Smooth muscle cell (in vitro differentiated cells): ENCODE data around the gene NPC2. TPM values are rescaled to one million over a fixed set of nuclear protein-coding genes. Genes with fewer than 3 reads are reported as not detected.

Source experiments
- DNase-seq: peaks from one replicate; lab custom pipeline; 2025; ENCODE audit not compliant: unreplicated experiment; lab: John Stamatoyannopoulos, UW
- H2AFZ ChIP-seq: fragments of 200-600 bp; sonication (generic); 2 replicates; pipeline ENCODE4 v1.6.0; 2016; ENCODE audit warnings: antibody characterized with exemption, low read depth, mild to moderate bottlenecking
- H3F3A ChIP-seq: fragments of 200-600 bp; sonication (generic); 2 replicates; pipeline ENCODE4 v1.6.0; 2017; ENCODE audit warnings: antibody characterized with exemption, low read depth
- H3K27ac ChIP-seq: fragments of 200-600 bp; sonication (generic); 2 replicates; pipeline ENCODE4 v1.5.1; 2016; ENCODE audit warnings: low read depth, mild to moderate bottlenecking
- H3K27me3 ChIP-seq: fragments of 200-600 bp; sonication (generic); 2 replicates; pipeline ENCODE4 v1.6.1; 2016; ENCODE audit warnings: low read depth, mild to moderate bottlenecking
- H3K36me3 ChIP-seq: fragments of 200-600 bp; sonication (generic); 2 replicates; pipeline ENCODE4 v1.5.1; 2016; ENCODE audit warnings: low read depth
- H3K4me1 ChIP-seq: fragments of 200-600 bp; sonication (generic); 2 replicates; pipeline ENCODE4 v1.5.1; 2016; ENCODE audit warnings: low read depth
- H3K4me2 ChIP-seq: fragments of 200-600 bp; sonication (generic); 2 replicates; pipeline ENCODE4 v1.6.0; 2016; ENCODE audit warnings: mild to moderate bottlenecking
- H3K4me3 ChIP-seq: fragments of 200-600 bp; sonication (generic); 2 replicates; pipeline ENCODE4 v1.5.1; 2016; ENCODE audit warnings: mild to moderate bottlenecking
- H3K79me2 ChIP-seq: fragments of 200-600 bp; sonication (generic); 2 replicates; pipeline ENCODE4 v1.6.0; 2016; ENCODE audit warnings: low read depth, mild to moderate bottlenecking
- H3K9ac ChIP-seq: fragments of 200-600 bp; sonication (generic); 2 replicates; pipeline ENCODE4 v1.6.0; 2016; ENCODE audit warnings: low read depth
- H3K9me3 ChIP-seq: fragments of 200-600 bp; sonication (generic); replicated peaks from 2 replicates; pipeline ENCODE4 v1.5.1; 2016; ENCODE audit warnings: low read depth
- H4K20me1 ChIP-seq: fragments of 200-600 bp; sonication (generic); 2 replicates; pipeline ENCODE4 v1.6.0; 2016; ENCODE audit warnings: low read depth
- WGBS: methylation state at CpG from one replicate; pipeline ENCODE4 v1.1.7; 2016; ENCODE audit warnings: low lambda C conversion rate; 5-methylcytosine and 5-hydroxymethylcytosine counted together
- polyA plus RNA-seq: library from polyadenylated mRNA; unstranded; fragments of >200 nt; fragmentation: Nextera tagmentation; extraction: Ambion mirVana; gene quantifications from 2 replicates; pipeline ENCODE4 v1.2.1, GENCODE V29; 2016
- total RNA-seq: library from RNA; depleted of rRNA; stranded (reverse); fragments of >200 nt; gene quantifications from 2 replicates; pipeline ENCODE4 v1.2.3, GENCODE V29; 2014
- TF ChIP-seq, protein P1 (sequence below): fragments of 200-600 bp; sonication (generic); IDR thresholded peaks from 2 replicates; pipeline ENCODE4 v1.5.1; 2017; ENCODE audit warnings: borderline replicate concordance, mild to moderate bottlenecking, antibody characterized with exemption; ENCODE audit not compliant: insufficient read depth, poor library complexity, severe bottlenecking

Gene NPC2
- total and polyA plus RNA-seq, 2 experiments from 2014 or later = 137 to 496 TPM

DNA sequence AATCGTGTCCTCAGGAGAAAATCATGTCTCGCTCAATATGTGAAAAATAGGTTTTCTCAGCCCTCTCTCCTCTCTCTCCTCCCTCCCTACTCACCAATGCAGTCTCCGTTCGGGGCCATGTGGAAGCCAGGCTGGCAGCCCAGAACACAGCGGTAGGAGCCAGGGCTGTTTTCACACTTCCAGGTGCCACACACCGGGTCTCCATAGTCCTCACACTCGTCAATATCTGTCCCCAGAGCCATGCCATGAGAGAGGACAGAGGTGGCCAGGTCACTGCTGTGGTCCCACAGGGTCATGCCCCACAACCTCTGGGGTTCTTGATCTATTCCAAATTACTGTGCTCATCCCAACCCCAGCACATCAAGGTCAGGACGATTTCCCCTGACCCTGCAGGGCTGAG lies 14.0 kb upstream of the NPC2 start:
- TF ChIP-seq, protein P1, sequence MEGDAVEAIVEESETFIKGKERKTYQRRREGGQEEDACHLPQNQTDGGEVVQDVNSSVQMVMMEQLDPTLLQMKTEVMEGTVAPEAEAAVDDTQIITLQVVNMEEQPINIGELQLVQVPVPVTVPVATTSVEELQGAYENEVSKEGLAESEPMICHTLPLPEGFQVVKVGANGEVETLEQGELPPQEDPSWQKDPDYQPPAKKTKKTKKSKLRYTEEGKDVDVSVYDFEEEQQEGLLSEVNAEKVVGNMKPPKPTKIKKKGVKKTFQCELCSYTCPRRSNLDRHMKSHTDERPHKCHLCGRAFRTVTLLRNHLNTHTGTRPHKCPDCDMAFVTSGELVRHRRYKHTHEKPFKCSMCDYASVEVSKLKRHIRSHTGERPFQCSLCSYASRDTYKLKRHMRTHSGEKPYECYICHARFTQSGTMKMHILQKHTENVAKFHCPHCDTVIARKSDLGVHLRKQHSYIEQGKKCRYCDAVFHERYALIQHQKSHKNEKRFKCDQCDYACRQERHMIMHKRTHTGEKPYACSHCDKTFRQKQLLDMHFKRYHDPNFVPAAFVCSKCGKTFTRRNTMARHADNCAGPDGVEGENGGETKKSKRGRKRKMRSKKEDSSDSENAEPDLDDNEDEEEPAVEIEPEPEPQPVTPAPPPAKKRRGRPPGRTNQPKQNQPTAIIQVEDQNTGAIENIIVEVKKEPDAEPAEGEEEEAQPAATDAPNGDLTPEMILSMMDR = no peak
- H3K27me3 ChIP-seq = no peaks in the 10 kb centered on the region
- no peak for DNase-seq
- no peak overlapping the region for H3K4me2 ChIP-seq
- no peak overlapping the region for H3K9ac ChIP-seq
- H3K9me3 ChIP-seq = no peaks in the 10 kb centered on the region
- 86% methylated on average over 8 of the region's 8 CpGs for WGBS
- peaks cover 7% of the 10 kb centered on the region for H3K4me1 ChIP-seq
- H3K4me3 ChIP-seq = no peak overlapping the region
- H4K20me1 ChIP-seq = no peaks in the 10 kb centered on the region
- no peaks in the 10 kb centered on the region for H3K79me2 ChIP-seq
- H3K27ac ChIP-seq = no peak overlapping the region
- no peaks in the 10 kb centered on the region for H3K36me3 ChIP-seq
- H2AFZ ChIP-seq = no peak overlapping the region
- no peaks in the 10 kb centered on the region for H3F3A ChIP-seq

DNA sequence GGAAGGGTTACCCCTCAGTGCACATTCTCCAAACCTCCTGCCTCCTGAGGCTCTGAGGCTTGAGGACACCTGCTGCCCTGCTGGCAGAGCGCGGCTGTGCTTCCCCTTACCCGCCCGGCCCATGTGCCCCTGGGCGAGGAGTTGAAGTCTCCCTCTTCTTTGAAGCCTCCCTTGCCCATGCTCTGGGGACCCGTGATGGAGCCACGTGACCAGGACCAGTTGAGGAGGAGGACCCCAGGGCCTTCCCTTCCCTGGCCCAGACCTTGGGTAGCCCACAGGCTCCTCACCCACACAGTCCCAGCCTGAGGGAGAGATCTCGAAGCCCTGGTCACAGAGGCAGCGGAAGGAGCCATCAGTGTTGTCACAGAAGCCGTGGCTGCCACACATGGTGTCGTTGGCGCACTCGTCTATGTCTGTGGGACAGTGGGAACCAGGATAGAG lies 13.3 kb upstream of the NPC2 start:
- H3K9me3 ChIP-seq = no peaks in the 10 kb centered on the region

DNA sequence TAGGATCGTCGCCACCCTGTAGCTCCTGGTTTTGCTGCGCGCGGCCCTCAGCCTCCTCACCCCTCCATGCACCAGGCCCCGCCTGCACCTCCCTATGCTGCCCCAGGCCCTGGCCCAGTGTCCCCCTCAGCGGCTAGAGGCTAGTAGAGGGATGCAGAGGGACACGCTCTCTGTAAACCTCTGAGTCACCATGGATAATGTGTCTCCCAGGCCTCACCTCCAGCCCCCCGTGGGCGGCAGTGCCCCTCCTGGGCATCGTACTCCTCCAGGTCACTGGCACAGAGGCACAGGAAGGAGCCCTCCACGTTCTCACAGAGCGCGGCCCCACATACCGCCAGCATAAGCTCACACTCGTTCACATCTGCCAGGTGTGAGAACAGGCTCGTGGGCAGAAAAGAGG lies 12.7 kb upstream of the NPC2 start:
- Histone ChIP-seq H3K4me3 (no peak overlapping the region), H3K36me3 (no peaks in the 10 kb centered on the region), H2AFZ (no peak overlapping the region), H4K20me1 (no peaks in the 10 kb centered on the region), H3K4me2 (no peak overlapping the region), H3K9me3 (no peaks in the 10 kb centered on the region), H3K27me3 (no peaks in the 10 kb centered on the region), H3F3A (no peaks in the 10 kb centered on the region), H3K27ac (no peak overlapping the region), H3K79me2 (no peaks in the 10 kb centered on the region), H3K4me1 (peaks cover 7% of the 10 kb centered on the region), H3K9ac (no peak overlapping the region)
- 94% methylated on average over 17 of the region's 17 CpGs for WGBS
- TF ChIP-seq, protein P1 = no peak
- no peak for DNase-seq

More for the DNA sequence above, 13.3 kb upstream of the NPC2 start:
- 98% methylated on average over 13 of the region's 13 CpGs for WGBS
- Histone ChIP-seq H3K4me2 (no peak overlapping the region), H2AFZ (no peak overlapping the region), H3K4me1 (peaks cover 7% of the 10 kb centered on the region), H3K9ac (no peak overlapping the region), H3K4me3 (no peak overlapping the region), H3K27me3 (no peaks in the 10 kb centered on the region), H3F3A (no peaks in the 10 kb centered on the region), H3K79me2 (no peaks in the 10 kb centered on the region), H4K20me1 (no peaks in the 10 kb centered on the region), H3K36me3 (no peaks in the 10 kb centered on the region), H3K27ac (no peak overlapping the region)
- TF ChIP-seq, protein P1 = no peak
- no peak for DNase-seq

DNA sequence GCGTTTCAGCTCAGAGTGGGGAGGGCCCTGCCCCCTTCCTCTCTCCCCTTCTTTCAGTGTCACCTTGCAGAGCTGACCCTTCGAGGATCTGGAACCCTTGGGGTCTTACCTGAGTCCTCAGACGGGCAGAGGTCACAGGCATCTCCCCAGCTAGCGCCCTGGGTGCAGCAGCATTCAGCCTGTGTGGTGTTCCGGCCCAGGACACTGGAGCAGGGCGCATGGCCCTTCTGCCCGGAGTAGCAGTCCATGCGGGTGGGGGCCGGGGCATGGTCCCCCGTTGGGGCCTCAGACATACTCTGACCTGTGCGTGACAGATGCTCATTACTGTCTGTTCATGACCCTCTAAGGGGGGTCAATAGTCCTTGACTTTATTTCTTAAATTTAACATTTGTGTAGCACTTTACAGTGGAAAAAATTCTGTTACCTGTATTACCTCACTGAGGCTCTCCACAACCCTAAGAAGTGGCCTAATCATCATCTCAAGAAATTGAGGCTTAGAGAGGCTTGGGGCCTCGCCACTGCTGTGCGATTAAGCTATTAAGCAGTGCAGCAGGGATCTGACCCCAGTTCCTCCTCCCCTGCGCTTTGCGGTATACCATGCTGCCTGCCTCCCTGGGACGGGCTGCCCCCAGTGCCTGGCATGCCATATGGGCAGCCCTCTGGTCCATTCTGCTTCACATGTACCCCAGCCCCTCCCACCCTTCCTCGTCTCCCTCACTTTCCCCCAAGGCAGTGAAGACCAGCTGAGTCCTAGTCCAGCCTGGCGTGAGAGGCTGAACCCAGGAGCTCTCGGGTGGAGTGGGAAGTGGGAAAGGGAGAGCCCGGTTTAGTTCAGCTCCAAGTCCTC lies 12.0 kb upstream of the NPC2 start:
- Histone ChIP-seq H3K27ac (no peak overlapping the region), H3K4me3 (no peak overlapping the region), H3K4me1 (peaks cover 6% of the 10 kb centered on the region), H3K9ac (no peak overlapping the region), H3K36me3 (no peaks in the 10 kb centered on the region), H3F3A (peaks cover under 1% of the 10 kb centered on the region), H2AFZ (no peak overlapping the region), H3K27me3 (no peaks in the 10 kb centered on the region), H3K4me2 (no peak overlapping the region), H3K79me2 (no peaks in the 10 kb centered on the region), H4K20me1 (no peaks in the 10 kb centered on the region), H3K9me3 (no peaks in the 10 kb centered on the region)
- TF ChIP-seq, protein P1 = no peak
- no peak for DNase-seq
- 93% methylated on average over 20 of the region's 20 CpGs for WGBS
